GM21526 (cell line): ENCODE measurements around the gene FARP1.

Source experiments
- ATAC-seq: cut with Tn5 transposase; IDR thresholded peaks from one replicate; pipeline ENCODE4 v1.9.1; 2021; ENCODE audit warnings: moderate library complexity; ENCODE audit not compliant: unreplicated experiment, low FRiP score

FARP1 gene

DNA sequence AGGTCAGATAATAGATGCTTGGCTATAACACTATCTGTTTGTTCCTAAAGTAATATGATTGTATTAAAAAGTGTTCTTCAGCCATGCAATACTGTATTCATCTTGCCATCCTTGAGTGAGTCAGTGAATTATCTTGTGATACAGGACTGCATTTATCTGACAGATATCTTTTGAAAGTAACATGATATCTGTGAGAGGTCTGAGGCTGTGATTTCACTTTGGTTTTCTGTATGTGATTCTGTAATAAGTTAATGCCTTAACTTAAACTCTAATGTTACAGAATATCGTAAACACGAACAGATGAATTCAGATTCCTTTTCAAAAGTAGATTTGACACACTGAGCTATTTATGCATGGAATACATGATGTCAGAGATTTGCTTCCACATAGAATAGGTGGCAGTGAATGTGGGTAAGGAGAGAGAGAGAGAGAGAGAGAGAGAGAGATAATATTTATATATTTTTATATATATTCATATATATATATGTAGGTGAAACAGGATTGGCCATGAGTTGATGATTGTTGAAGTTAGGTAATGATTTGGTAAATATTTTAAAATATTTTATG lies 132.1 kb downstream of the FARP1 start:
- ATAC-seq = no peak

GRCh38 chr13:98275681-98276171 lies 132.8 kb downstream of the FARP1 start:
- no peak for ATAC-seq

GRCh38 chr13:98276486-98276885 lies 133.6 kb downstream of the FARP1 start:
- no peak for ATAC-seq

DNA sequence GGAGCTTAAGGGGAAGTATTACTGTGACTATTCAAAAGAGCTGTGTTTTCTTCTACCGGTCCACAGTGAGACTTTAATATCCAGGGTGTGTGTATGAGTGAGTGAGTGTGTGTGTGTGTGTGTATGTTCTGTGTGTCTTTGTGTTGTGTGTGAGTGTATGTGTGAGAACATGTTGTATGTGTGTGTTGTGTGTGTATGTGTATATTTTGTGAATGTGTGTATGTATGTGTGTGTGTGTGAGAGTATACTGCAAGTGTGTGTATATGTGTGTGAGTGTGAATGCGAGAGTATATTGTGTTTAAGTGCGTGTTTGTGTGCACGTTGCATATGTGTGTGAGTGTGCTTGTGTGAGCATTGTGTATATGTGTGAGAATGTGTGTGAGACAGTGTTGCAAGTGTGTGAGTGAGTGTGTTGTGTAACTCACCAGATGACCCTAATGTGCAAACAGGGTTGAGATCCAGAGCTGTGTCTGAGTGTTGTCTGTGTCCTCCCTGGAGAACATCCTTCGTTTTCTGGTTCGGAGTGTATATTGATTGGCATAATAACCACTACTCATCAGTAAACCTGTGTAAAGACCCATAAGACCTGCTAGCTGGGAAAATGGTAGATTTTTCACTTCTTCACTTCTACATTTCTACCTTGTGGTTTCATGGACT lies 135.3 kb downstream of the FARP1 start:
- no peak for ATAC-seq

DNA sequence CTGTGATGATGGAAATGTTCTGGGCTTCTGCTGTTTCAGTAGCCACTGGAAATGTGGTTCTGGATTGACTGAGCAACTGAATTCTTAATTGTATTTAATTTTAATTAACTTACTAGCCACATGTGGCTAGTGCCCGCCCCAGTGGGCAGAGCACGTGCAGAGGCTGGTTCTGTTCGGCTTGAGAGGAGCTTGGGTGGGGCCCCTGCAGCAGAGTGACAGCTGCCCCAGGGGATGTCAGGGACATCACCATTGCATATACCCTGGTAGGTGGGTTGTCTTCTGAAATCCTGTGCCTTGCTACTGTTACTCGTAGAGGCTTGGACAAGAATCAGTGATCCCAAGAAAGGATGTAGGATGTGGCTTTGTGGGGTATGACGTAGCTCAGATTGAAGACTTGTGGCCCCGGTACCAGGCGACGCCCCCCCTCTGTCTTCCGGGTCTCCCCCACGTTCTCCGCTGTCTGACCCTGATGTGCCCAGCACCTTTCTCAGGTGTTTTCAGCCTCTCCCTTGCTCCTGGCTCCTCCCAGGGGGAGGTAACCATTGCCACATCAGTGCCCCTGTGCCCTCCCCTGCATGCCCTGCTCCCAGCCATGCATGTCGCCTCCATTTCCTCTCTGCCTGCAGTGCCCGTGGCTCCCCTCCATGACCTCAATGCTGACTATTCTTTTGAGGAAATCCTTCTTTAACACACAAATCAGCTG lies 136.7 kb downstream of the FARP1 start:
- no peak for ATAC-seq

- ATAC-seq = no peak
These were observed 137.2 kb downstream of the FARP1 start for GRCh38 chr13:98280176-98280510.

GRCh38 chr13:98284679-98285078 lies 141.8 kb downstream of the FARP1 start:
- ATAC-seq = no peak

DNA sequence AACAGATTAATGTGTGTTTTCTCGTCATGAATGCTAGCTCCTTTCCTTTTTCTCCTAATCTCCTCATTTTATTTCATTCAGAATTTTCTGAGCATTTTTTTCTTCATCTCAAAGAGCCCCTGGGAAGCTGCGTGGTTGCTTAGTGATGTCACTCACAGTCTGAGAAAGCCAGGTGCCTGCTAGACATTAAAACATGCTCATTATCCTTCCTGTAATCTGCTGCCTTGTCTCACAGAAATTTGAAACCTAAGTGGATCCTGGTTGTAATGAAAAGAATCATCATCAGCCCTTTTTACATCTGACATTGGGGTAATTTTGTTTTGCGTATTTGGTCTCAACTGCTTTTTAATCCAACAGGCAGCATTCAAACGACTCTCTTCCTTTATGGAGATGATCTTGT lies 142.4 kb downstream of the FARP1 start:
- ATAC-seq = no peak

DNA sequence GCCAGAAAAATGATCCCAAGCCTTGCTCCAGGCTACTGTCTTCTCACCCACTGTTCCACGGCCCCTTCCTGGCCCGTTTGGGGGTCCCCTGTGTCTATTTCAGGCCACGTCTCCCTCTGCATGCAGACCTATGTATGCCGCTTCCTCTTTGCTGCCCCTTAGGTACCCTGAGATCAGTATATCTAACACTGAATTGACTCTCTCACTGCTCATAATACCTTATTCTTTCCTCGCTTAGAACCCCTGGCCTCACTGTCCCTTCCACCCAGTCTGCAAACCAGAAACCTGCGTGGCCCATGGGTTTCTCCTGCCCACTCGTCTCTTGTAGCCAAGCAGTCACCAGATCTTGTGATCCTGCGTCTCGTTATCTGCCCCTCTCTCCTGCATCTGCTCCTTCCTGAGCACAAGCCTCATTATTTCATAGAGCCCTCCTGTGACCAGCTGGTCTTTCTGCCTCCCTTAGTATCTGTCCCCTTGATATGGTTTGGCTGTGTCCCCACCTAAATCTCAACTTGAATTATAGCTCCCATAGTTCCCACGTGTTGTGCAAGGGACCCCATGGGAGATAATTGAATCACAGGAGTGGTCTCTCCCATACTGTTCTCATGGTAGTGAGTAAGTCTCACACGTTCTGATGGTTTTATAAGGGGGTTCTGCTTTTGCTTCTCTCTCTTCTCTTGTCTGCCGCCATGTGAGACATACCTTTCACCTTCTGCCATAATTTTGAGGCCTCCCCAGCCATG lies 143.1 kb downstream of the FARP1 start:
- no peak for ATAC-seq

DNA sequence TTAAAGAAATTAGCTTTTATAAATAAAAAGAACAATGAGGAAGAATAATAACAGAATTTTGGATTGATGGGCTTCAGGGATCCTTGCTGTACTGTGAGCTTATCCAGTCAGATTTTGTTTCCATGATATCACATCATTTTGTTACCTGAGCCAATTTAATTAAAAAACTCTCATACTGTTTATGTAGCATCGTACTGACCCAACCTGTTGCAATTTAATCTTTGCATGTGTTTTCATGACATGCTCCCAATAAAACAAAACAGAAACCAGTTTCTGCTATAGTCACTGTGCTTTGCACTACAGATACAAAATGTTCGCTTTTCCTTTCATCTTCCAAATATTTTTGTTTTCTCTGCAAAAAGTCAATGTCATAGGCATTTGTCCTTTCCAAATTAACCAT lies 143.9 kb downstream of the FARP1 start:
- ATAC-seq = no peak

GRCh38 chr13:98288211-98288610 lies 145.3 kb downstream of the FARP1 start:
- ATAC-seq = no peak

- no peak for ATAC-seq
These were observed 146.5 kb downstream of the FARP1 start for GRCh38 chr13:98289339-98289945.

DNA sequence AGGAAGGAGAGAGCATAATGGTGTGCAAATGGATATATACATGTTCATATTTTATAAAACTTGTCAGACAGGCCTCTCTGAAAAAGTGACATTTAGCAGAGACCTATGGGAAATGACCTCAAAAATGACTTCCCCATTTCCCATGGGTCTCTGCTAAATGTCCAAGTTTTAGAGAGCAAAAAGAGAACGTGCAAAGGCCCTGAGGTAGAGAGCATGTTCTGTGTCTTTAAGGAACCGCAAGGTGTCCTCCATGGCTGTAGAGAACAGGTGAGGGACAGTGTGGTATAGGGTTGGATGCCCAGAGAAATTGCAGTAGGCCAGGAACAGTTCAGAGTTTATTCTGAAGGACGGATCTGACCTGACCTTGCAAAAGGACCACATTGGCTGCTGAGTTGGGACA lies 147.4 kb downstream of the FARP1 start:
- no peak for ATAC-seq

DNA sequence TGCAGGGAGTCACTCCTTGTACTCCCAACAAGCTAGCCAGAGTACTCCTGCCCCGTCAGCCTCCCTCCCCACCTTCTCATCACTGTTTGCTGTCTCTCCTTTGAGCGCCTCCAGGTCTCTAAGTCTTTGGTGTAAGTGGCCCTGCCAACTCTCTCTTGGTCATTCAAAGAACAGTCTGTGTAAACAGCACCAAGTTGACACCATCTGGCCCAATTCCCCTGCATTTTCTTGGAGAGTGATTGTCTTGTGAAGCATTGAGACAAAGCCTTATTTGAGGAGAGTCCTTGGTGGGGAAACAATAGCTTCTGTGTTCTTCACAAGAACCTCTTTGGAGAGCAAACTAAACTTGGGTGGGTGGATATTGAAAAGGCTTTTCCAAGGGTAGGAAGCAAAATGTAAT lies 148.8 kb downstream of the FARP1 start:
- ATAC-seq = no peak

DNA sequence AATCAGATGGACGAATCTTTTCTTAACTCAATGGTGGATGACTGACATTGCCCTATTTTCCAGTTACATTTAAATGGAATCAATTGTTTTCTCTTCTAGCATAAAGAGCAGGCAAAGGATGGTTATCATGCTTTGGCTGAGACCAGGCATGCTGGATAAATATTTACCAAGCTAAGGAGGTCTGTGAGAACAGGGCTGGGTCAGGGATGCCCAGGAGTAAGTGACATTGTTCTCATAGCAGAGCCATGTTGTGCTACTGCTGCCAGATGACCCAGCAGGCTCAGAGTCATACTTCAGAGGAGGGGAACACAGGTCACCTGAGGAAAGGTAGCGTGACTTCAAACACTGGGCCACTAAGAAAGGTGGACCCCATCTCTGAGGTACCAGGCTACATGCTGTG lies 150.2 kb downstream of the FARP1 start:
- ATAC-seq = no peak

- no peak for ATAC-seq
These were observed 150.8 kb downstream of the FARP1 start for GRCh38 chr13:98293570-98294142.

GRCh38 chr13:98295371-98295770 lies 152.5 kb downstream of the FARP1 start:
- no peak for ATAC-seq

GRCh38 chr13:98297051-98297450 lies 154.2 kb downstream of the FARP1 start:
- ATAC-seq = no peak

GRCh38 chr13:98297745-98298144 lies 154.9 kb downstream of the FARP1 start:
- ATAC-seq = no peak

- no peak for ATAC-seq
These were observed 155.7 kb downstream of the FARP1 start for GRCh38 chr13:98298599-98298998.
